Activated CD4-positive, alpha-beta T cell treated with anti-CD3 and anti-CD28 coated beads, Interleukin-2, amount 50 U/mL, for 1 hour (primary cell): ENCODE data around the gene CBX4.

Experiments
- DNase-seq: peaks from one replicate; pipeline ENCODE4 v3.0.0-alpha.2; 2020

CBX4 gene

GRCh38 chr17:79798299-79799173 is 40.7 kb downstream of the CBX4 start:
- no peak for DNase-seq

- no peak for DNase-seq
These were observed 41.5 kb downstream of the CBX4 start for GRCh38 chr17:79797492-79798298.

GRCh38 chr17:79796763-79797491 is 42.3 kb downstream of the CBX4 start, which contains the start of gene CBX8:
TSS of gene CBX8 (minus strand) at chr17:79797077. CDS start at chr17:79796998, 79 bp downstream.
- DNase-seq: peak; percentile 99

GRCh38 chr17:79796444-79796762 is 42.8 kb downstream of the CBX4 start:
- no peak for DNase-seq

GRCh38 chr17:79795795-79796443 is 43.3 kb downstream of the CBX4 start:
- DNase-seq: no peak

- no peak for DNase-seq
These were observed 44.4 kb downstream of the CBX4 start for GRCh38 chr17:79794659-79795511.

- no peak for DNase-seq
These were observed 45.3 kb downstream of the CBX4 start for GRCh38 chr17:79793924-79794304.

GRCh38 chr17:79792984-79793923 is 46.0 kb downstream of the CBX4 start:
- no peak for DNase-seq

- no peak for DNase-seq
These were observed 46.8 kb downstream of the CBX4 start for GRCh38 chr17:79792341-79792871.

GRCh38 chr17:79791735-79792161 is 47.5 kb downstream of the CBX4 start:
- DNase-seq: no peak

GRCh38 chr17:79790805-79791734 is 48.2 kb downstream of the CBX4 start:
- DNase-seq: no peak

- no peak for DNase-seq
These were observed 49.1 kb downstream of the CBX4 start for GRCh38 chr17:79789943-79790804.

- DNase-seq: no peak
These were observed 50.0 kb downstream of the CBX4 start for GRCh38 chr17:79788989-79789942.

- DNase-seq: no peak
These were observed 50.8 kb downstream of the CBX4 start for GRCh38 chr17:79788455-79788854.

- no peak for DNase-seq
These were observed 52.2 kb downstream of the CBX4 start for GRCh38 chr17:79786930-79787643.
